SH-SY5Y (cell line): ENCODE measurements around the gene TSGA10IP.

Source experiments
- GATA2 ChIP-seq: IDR thresholded peaks from 2 replicates; pipeline ENCODE4 v1.6.1; 2011; ENCODE audit warnings: mild to moderate bottlenecking, low read depth, low read length
- GATA3 ChIP-seq: IDR thresholded peaks from 2 replicates; pipeline ENCODE4 v1.6.1; 2011; ENCODE audit warnings: low read depth, mild to moderate bottlenecking, low read length, moderate library complexity

TSGA10IP gene

DNA sequence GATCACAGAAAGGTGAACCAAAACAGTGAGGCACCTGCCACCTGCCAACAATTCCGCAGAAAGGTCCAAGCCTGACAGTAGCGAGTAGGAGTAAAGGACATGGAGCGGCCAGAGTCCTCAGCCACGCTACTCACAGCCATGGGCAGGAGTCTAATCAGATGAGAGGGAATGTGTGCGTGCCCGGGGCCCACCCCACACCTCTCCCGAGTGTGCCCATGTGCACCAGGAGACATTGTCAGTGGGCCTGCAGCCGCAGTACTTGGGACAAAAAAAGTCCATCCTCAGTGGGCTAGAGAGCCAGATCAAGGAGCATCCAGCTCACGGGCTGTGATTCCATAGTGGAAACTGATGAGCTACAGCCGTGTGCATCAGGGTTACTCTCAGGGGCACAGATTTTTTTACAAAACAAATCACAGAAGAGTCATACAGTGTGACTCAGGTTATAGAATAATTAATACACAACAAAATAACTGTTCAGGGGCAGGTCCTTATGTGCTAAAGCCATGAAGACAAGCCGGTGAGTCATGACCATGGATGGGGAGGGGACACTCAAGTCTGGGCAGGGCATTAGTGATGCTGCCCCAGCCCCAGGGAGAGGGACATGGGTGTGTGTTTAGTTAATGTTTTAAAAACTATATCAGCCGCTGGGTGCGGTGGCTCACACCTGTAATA is 28.3 kb downstream of the TSGA10IP start:
- TF ChIP-seq GATA2, result no peak

- TF ChIP-seq GATA2 (no peak), GATA3 (no peak)
Observed at GRCh38 chr11:65975771-65976170, 30.5 kb downstream of the TSGA10IP start.

GRCh38 chr11:65976216-65977176 is 31.2 kb downstream of the TSGA10IP start:
- TF ChIP-seq GATA2 (no peak), GATA3 (no peak)

- TF ChIP-seq GATA2, result no peak
- TF ChIP-seq GATA3, result no peak
Observed at GRCh38 chr11:65977621-65978390, 32.5 kb downstream of the TSGA10IP start.

- TF ChIP-seq GATA3 (no peak), GATA2 (no peak)
Observed at GRCh38 chr11:65978391-65979238, 33.3 kb downstream of the TSGA10IP start.

DNA sequence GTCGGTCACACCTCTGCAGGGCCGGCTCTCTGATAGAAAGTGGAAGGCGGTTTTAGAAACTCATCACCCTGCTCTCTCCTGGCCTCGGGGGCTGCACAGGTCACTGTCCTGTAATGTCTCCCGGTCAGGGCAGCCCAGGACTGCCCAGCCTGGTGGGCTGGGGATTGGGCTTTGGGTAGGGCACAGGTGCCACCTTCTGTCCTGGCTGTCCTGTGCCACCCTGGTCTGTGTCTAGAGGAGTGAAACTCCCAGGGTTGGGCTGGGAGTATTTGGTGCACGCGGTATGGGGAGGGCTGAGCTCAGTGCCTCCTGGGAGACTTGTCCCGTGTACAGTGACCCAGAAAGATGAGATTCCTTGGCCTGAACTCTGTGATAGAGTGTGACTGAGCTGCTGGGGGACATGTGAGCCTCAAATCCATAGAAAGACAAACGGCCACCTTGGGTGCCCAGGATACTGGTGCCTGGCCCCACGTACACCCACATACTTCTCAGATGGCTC is 34.0 kb downstream of the TSGA10IP start:
- TF ChIP-seq GATA3 (no peak), GATA2 (no peak)

DNA sequence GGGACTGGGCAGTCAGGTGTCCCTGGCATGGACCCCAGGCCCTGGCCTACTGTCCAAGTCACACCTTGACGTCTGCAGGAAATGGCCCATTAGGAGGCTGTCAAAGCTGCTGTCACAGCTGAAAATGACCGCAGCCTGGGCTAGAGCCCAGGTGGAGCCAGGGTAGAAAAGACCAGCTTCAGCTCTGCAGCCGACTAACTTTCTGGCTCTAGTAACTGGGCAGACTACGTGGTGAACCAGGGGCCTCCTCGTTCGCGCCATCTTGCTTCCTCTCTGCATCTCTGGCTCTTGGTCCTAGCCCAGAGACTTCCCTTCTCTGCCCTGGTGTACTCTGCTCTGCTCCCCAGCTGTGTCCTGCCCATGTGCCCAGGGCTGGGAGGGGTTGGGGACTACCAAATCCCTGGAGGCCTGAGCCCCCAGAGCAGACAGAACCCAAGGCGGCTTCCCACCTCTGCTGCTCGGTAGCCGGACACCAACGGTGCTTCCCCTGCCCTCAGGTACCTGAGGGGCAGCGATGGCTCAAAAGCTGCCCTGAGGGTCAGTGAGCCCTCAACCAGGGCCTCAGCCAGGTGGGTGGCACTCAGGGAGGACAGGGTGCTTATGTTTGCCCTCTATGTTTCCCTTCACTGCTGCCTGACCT is 35.9 kb downstream of the TSGA10IP start:
- no peak for TF ChIP-seq GATA3
- TF ChIP-seq GATA2, result no peak

- TF ChIP-seq GATA3, result no peak
- no peak for TF ChIP-seq GATA2
Observed at GRCh38 chr11:65981972-65982823, 36.9 kb downstream of the TSGA10IP start.

DNA sequence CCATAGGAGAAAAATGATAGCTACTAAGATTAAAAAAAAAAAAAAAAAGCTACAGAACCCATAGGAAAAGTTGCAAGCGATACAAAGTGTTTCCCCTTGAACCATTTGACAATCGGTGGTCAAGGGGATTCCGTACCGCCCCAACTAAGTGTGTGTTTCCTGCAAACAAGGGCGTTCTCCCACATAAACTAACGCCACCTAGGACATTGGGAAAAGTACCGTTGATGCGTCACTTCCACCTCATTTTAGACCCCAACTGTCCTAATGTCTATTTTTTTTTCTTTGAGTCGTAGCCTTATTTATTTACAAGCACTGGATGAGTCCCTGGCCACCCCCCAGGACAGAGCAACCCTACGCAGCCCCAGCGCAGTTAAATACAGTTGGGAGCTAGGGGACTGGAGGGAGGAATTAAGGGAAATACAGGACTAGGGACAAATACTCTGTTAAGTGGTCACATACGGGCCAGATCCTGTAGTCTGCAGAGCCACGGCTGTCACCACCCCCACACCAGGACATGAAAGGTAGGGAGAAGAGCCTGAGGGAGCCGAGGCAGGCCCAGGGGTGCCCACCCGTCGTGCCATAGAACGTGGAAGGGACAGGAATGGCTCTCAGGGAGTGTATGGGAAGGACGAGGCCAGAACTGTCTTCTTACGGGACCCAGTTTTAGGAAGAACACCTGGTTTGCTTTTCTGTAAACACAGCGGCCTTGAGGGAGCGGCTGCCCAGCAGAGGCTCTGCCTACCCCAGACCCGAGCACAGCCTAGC is 37.7 kb downstream of the TSGA10IP start:
- no peak for TF ChIP-seq GATA2
- no peak for TF ChIP-seq GATA3

GRCh38 chr11:65983589-65983987 is 38.3 kb downstream of the TSGA10IP start:
- TF ChIP-seq GATA2, result no peak
- no peak for TF ChIP-seq GATA3

DNA sequence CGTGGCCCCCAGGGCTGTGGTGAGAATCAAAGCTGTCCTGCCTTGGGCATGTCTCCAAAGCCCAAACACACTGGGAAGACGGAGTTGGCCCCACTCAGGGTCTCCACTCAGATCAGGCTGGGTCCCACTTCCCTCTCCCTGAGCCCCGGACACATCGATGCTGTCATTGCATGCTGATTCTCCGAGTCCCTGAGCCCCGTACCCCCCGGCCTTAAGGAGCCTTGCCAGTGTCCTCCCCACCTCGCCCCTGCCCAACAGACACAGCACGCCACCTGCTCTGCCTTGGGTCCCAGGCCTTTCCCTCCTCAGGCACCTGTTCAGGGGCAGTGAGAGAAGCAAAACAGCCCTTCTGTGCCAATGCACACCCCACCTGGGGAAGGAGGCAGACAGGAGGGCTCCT is 42.1 kb downstream of the TSGA10IP start:
- TF ChIP-seq GATA3, result no peak
- TF ChIP-seq GATA2, result no peak
